Stimulated activated CD4-positive, alpha-beta T cell treated with anti-CD3 and anti-CD28 coated beads, TNF-alpha, amount 100 ng/mL, for 48 hours (primary cell): ENCODE results near the gene MRPL33.
"Not testable (repeated sequence)": the region's sequence is repeated elsewhere in the genome, so short reads cannot be mapped to it uniquely, and the experiment has no call there.

Source experiments
- DNase-seq, 3 donors: peaks; one replicate each; pipeline ENCODE4 v3.0.0-alpha.2; 2020; ENCODE audit warnings: low read depth in 3 of 3

The MRPL33 gene

GRCh38 chr2:27741673-27742072 is 29.8 kb upstream of the MRPL33 start:
- DNase-seq = no peak

GRCh38 chr2:27742571-27742970 is 28.9 kb upstream of the MRPL33 start:
- no peak for DNase-seq

- DNase-seq = not testable (repeated sequence)
These were observed 26.0 kb upstream of the MRPL33 start for GRCh38 chr2:27745494-27745893.

- no peak for DNase-seq
These were observed 25.2 kb upstream of the MRPL33 start for GRCh38 chr2:27746325-27746724.

GRCh38 chr2:27747827-27748352 is 23.6 kb upstream of the MRPL33 start:
- no peak for DNase-seq

GRCh38 chr2:27748803-27749554 is 22.5 kb upstream of the MRPL33 start:
- not testable (repeated sequence) for DNase-seq

GRCh38 chr2:27751377-27751776 is 20.1 kb upstream of the MRPL33 start:
- no peak for DNase-seq

- no peak for DNase-seq
These were observed 18.8 kb upstream of the MRPL33 start for GRCh38 chr2:27752551-27753237.

GRCh38 chr2:27754138-27754588 is 17.4 kb upstream of the MRPL33 start:
- DNase-seq = peak; percentile 71 to 75 (median 71)

GRCh38 chr2:27754831-27755230 is 16.7 kb upstream of the MRPL33 start:
- DNase-seq = no peak

- no peak for DNase-seq
These were observed 15.4 kb upstream of the MRPL33 start for GRCh38 chr2:27756091-27756490.

GRCh38 chr2:27756544-27757498 is 14.7 kb upstream of the MRPL33 start:
- DNase-seq = no peak

- DNase-seq = no peak
These were observed 8.3 kb upstream of the MRPL33 start for GRCh38 chr2:27762951-27763906.

- DNase-seq = no peak
These were observed 7.6 kb upstream of the MRPL33 start for GRCh38 chr2:27763907-27764267.

- not testable (repeated sequence) for DNase-seq
These were observed 7.0 kb upstream of the MRPL33 start for GRCh38 chr2:27764526-27764925.

GRCh38 chr2:27765621-27766286 is 5.8 kb upstream of the MRPL33 start:
- DNase-seq = peak; percentile 11 to 27 (median 22)

- DNase-seq = no peak
These were observed 5.2 kb upstream of the MRPL33 start for GRCh38 chr2:27766287-27766661.

- DNase-seq = no peak
These were observed 344 bp upstream of the MRPL33 start for GRCh38 chr2:27771202-27771547.

- DNase-seq = no peak
These were observed 1.3 kb downstream of the MRPL33 start for GRCh38 chr2:27772804-27773203.

GRCh38 chr2:27773959-27774358 is 2.4 kb downstream of the MRPL33 start:
- no peak for DNase-seq
